Mesenchymal stem cell (in vitro differentiated cells and primary cell): Measurements from ENCODE around the gene TBX22. TPM values are rescaled to one million over a fixed set of nuclear protein-coding genes. Genes with fewer than 3 reads are reported as not detected.

Source experiments
- DNase-seq: peaks from one replicate; pipeline ENCODE4 v3.0.0-alpha.2; 2013
- H2AFZ ChIP-seq: one replicate; pipeline ENCODE4 v1.6.1; 2013; ENCODE audit warnings: low read depth, mild to moderate bottlenecking, control low read depth, inconsistent platforms, low read length, moderate library complexity
- H2AK5ac ChIP-seq: 2 replicates; pipeline ENCODE4 v1.6.1; 2013; ENCODE audit warnings: low read length, moderate library complexity, mild to moderate bottlenecking, inconsistent platforms; ENCODE audit not compliant: severe bottlenecking
- H2BK120ac ChIP-seq: one replicate; pipeline ENCODE4 v1.6.1; 2013; ENCODE audit warnings: low read depth, mild to moderate bottlenecking, inconsistent platforms, low read length, moderate library complexity
- H2BK12ac ChIP-seq, 2 experiments: one replicate each; pipeline ENCODE4 v1.6.1; 2013; ENCODE audit warnings: inconsistent platforms in 2 of 2, low read length in 2 of 2, mild to moderate bottlenecking in 2 of 2, moderate library complexity in 2 of 2, control low read depth in 1 of 2
- H2BK15ac ChIP-seq: one replicate; pipeline ENCODE4 v1.6.1; 2013; ENCODE audit warnings: mild to moderate bottlenecking, low read depth, inconsistent platforms; ENCODE audit not compliant: poor library complexity, severe bottlenecking
- H2BK5ac ChIP-seq: 2 replicates; pipeline ENCODE4 v1.6.1; 2013; ENCODE audit warnings: low read depth, mild to moderate bottlenecking, low read length, control low read depth, inconsistent platforms; ENCODE audit not compliant: poor library complexity, severe bottlenecking
- H3K14ac ChIP-seq, 2 experiments: one replicate each; pipeline ENCODE4 v1.6.1; 2013; ENCODE audit warnings: inconsistent platforms in 2 of 2, low read length in 2 of 2, control low read depth in 1 of 2, mild to moderate bottlenecking in 1 of 2, moderate library complexity in 1 of 2
- H3K18ac ChIP-seq, 2 experiments: one replicate each; pipeline ENCODE4 v1.6.1; 2013; ENCODE audit warnings: inconsistent platforms in 2 of 2, low read length in 2 of 2, control low read depth in 1 of 2, low read depth in 1 of 2, mild to moderate bottlenecking in 1 of 2
- H3K23ac ChIP-seq, 2 experiments: one replicate each; pipeline ENCODE4 v1.6.1; 2013; ENCODE audit warnings: inconsistent platforms in 2 of 2, low read length in 2 of 2, mild to moderate bottlenecking in 2 of 2, moderate library complexity in 2 of 2, control low read depth in 1 of 2
- H3K27ac ChIP-seq: 2 replicates; pipeline ENCODE4 v1.5.1; 2013; ENCODE audit warnings: mild to moderate bottlenecking, moderate library complexity, low read length, control low read depth, inconsistent platforms; ENCODE audit not compliant: poor library complexity, severe bottlenecking
- H3K27me3 ChIP-seq, 2 experiments: 2 replicates each; pipeline versions ENCODE4 v1.6.1 to v1.7.0; 2013; ENCODE audit warnings: low read length in 2 of 2, mild to moderate bottlenecking in 2 of 2, moderate library complexity in 2 of 2, control low read depth in 1 of 2, inconsistent platforms in 1 of 2; ENCODE audit not compliant: control insufficient read depth in 1 of 2, insufficient read depth in 1 of 2
- H3K36me3 ChIP-seq, 2 experiments: 2 replicates each; pipeline versions ENCODE4 v1.6.1 to v1.7.0; 2013; ENCODE audit warnings: low read length in 2 of 2, control low read depth in 1 of 2, inconsistent platforms in 1 of 2, low read depth in 1 of 2, mild to moderate bottlenecking in 1 of 2; ENCODE audit not compliant: insufficient read depth in 2 of 2, control insufficient read depth in 1 of 2
- H3K4ac ChIP-seq, 2 experiments: one replicate each; pipeline ENCODE4 v1.6.1; 2013; ENCODE audit warnings: inconsistent platforms in 2 of 2, low read length in 2 of 2, mild to moderate bottlenecking in 2 of 2, moderate library complexity in 2 of 2, control low read depth in 1 of 2, low read depth in 1 of 2
- H3K4me1 ChIP-seq: 2 replicates; pipeline ENCODE4 v1.6.1; 2013; ENCODE audit warnings: low read depth, low read length, control low read depth; ENCODE audit not compliant: control insufficient read depth, insufficient read depth
- H3K4me2 ChIP-seq: 2 replicates; pipeline ENCODE4 v1.6.1; 2013; ENCODE audit warnings: low read length, mild to moderate bottlenecking, inconsistent platforms; ENCODE audit not compliant: poor library complexity, severe bottlenecking
- H3K4me3 ChIP-seq, 2 experiments: 2 replicates each; pipeline versions ENCODE4 v1.5.1 to v1.7.0; 2013; ENCODE audit warnings: low read length in 2 of 2, mild to moderate bottlenecking in 2 of 2, control low read depth in 1 of 2, low read depth in 1 of 2; ENCODE audit not compliant: insufficient read depth in 1 of 2
- H3K79me1 ChIP-seq: replicated peaks from 2 replicates; pipeline ENCODE4 v1.6.1; 2013; ENCODE audit warnings: mild to moderate bottlenecking, control low read depth, low read length, inconsistent platforms; ENCODE audit not compliant: poor library complexity, severe bottlenecking
- H3K9ac ChIP-seq: 2 replicates; pipeline ENCODE4 v1.7.0; 2013; ENCODE audit warnings: mild to moderate bottlenecking, low read length, moderate library complexity
- H3K9me3 ChIP-seq: 2 replicates; pipeline ENCODE4 v1.7.0; 2013; ENCODE audit warnings: mild to moderate bottlenecking, low read length; ENCODE audit not compliant: control insufficient read depth
- H4K8ac ChIP-seq: one replicate; pipeline ENCODE4 v1.6.1; 2013; ENCODE audit warnings: inconsistent platforms, mild to moderate bottlenecking, low read length, moderate library complexity
- H4K91ac ChIP-seq: one replicate; pipeline ENCODE4 v1.6.1; 2013; ENCODE audit warnings: mild to moderate bottlenecking, low read length, inconsistent platforms
- WGBS: methylation state at CpG from one replicate; pipeline ENCODE4 v1.1.7; 2013; ENCODE audit warnings: mixed read lengths; 5-methylcytosine and 5-hydroxymethylcytosine counted together
- polyA plus RNA-seq, 2 experiments: library from polyadenylated mRNA; stranded (reverse); fragments of 200-250 nt; gene quantifications; one replicate each; pipeline ENCODE4 v1.2.3, GENCODE V29; 2013

TBX22 gene, protein sequence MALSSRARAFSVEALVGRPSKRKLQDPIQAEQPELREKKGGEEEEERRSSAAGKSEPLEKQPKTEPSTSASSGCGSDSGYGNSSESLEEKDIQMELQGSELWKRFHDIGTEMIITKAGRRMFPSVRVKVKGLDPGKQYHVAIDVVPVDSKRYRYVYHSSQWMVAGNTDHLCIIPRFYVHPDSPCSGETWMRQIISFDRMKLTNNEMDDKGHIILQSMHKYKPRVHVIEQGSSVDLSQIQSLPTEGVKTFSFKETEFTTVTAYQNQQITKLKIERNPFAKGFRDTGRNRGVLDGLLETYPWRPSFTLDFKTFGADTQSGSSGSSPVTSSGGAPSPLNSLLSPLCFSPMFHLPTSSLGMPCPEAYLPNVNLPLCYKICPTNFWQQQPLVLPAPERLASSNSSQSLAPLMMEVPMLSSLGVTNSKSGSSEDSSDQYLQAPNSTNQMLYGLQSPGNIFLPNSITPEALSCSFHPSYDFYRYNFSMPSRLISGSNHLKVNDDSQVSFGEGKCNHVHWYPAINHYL
- polyA plus RNA-seq (2013, experiment 1 of 2) = not detected
- polyA plus RNA-seq (2013, experiment 2 of 2) = not detected

DNA sequence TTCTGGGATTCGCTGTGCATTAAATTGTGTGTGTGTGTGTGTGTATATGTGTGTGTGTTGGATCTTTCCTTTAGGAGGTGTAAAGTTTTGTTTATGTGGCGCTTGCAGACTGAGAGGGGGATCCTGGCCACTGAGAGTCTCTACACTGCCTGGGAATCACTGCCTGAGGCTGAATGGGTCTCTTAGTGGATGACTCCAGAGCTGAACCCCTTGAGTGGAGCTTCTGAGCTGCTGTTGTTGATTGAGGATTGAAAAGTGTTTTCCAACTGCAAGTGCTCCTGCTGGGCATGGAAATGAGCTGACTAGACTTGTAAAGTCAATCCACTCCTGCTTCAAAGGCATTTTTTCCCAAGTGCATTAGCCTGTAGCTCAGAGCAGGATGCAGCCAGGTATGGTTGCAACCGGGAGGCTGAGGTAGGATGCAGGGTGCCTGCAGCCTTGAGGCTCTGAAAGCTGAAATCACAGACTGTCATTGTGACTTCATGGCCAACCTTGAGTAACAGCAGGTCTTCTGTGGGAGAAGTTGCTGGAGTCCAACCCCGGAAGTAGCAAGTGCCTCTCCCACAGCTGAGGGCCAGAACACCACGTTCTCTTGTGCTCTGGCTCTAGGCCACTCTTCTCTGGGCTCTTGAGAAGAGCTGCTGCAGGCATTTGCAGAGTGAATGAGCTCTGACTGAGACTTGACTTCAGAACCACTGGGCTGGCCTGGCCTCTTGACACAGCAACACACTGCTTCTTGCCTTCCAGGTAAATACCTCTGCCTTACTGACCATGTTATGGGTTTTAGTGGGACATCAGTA, at the start of gene TBX22:
TSS of gene TBX22 (plus strand) at position 613 of the 800 bp plus-strand sequence. CDS start 7,517 bp downstream, outside the sequence.
- no peak within 1 kb of the TSS for H2BK5ac ChIP-seq
- H2AK5ac ChIP-seq = no peak within 1 kb of the TSS
- H2BK15ac ChIP-seq = no peak within 1 kb of the TSS
- no peak within 1 kb of the TSS for H3K23ac ChIP-seq
- DNase-seq = no peak
- no peak within 1 kb of the TSS for H2BK12ac ChIP-seq
- H3K9ac ChIP-seq = no peak within 1 kb of the TSS
- no peak within 1 kb of the TSS for H3K4me2 ChIP-seq
- H3K9me3 ChIP-seq = no peaks in the 10 kb centered on the region
- no peak within 1 kb of the TSS for H3K27ac ChIP-seq
- H3K27me3 ChIP-seq = no peaks in the 10 kb centered on the region
- H3K4ac ChIP-seq = no peak within 1 kb of the TSS
- H3K14ac ChIP-seq = no peak within 1 kb of the TSS
- no peak within 1 kb of the TSS for H4K8ac ChIP-seq
- no peak within 1 kb of the TSS for H3K18ac ChIP-seq
- H4K91ac ChIP-seq = no peak within 1 kb of the TSS
- WGBS = 43% methylated on average over 5 of the region's 5 CpGs
- H3K4me1 ChIP-seq = no peaks in the 10 kb centered on the region
- H3K4me3 ChIP-seq = no peak within 1 kb of the TSS
- H3K36me3 ChIP-seq = no peaks in the 10 kb centered on the region
- H3K79me1 ChIP-seq = no peaks in the 10 kb centered on the region
- no peak within 1 kb of the TSS for H2BK120ac ChIP-seq
- H2AFZ ChIP-seq = no peak within 1 kb of the TSS

DNA sequence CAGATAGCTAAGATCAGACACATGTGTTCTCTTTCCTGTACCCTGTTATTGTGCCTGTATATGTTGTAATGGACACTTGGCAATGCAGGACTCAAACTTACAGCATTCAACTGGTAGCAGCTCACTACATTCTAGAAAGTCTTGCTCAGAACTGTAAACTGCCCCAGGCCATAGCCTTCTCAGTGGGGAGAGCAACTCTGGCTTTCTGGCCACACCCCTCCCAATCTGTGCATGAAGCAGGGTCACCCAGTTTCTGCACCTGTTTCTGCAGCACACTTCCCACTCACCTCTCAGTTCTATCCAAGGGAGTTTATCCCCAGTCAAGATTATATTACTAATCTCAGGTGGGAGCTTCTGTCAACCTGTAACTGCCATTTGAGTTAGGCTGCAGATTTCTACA, 38.9 kb upstream of the TBX22 start:
- Histone ChIP-seq H3K79me1 (no peaks in the 10 kb centered on the region), H2BK12ac (no peak overlapping the region), H3K27me3 (no peaks in the 10 kb centered on the region), H3K4me2 (no peak overlapping the region), H3K9me3 (peaks cover 18% of the 10 kb centered on the region), H2AK5ac (no peak overlapping the region), H3K4me1 (no peaks in the 10 kb centered on the region), H3K4ac (no peak overlapping the region), H3K36me3 (no peaks in the 10 kb centered on the region), H2BK5ac (no peak overlapping the region), H3K14ac (no peak overlapping the region), H3K18ac (no peak overlapping the region), H4K8ac (no peak overlapping the region), H3K4me3 (no peak overlapping the region), H2BK15ac (no peak overlapping the region), H3K9ac (no peak overlapping the region), H4K91ac (no peak overlapping the region), H2BK120ac (no peak overlapping the region), H3K23ac (no peak overlapping the region), H3K27ac (no peak overlapping the region), H2AFZ (no peak overlapping the region)
- no peak for DNase-seq

DNA sequence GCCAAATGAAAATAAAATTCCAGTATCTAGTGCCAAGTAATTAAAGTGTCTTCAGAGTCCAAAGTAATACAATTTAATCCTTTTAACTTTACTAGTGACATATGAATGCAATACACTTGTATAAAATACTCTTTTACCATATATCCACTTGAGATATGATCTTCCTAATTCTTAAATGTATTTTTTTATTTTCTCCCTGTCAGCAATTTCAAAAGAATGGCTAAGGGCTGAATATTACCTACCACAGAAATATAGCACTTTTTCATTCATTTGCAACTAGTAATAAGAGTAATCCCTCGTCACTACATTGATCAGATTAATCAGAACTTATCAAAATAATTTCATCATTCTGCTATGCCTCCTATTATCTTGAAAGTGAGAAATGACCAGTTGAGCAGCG, 10.1 kb upstream of the TBX22 start:
- no peak overlapping the region for H2BK120ac ChIP-seq
- no peaks in the 10 kb centered on the region for H3K27me3 ChIP-seq
- H3K9me3 ChIP-seq = no peaks in the 10 kb centered on the region
- WGBS = 38% methylated on average over 2 of the region's 2 CpGs
- no peaks in the 10 kb centered on the region for H3K79me1 ChIP-seq
- no peak overlapping the region for H3K9ac ChIP-seq
- no peak overlapping the region for H3K4me3 ChIP-seq
- H3K14ac ChIP-seq = no peak overlapping the region
- H4K8ac ChIP-seq = no peak overlapping the region
- no peak overlapping the region for H3K4ac ChIP-seq
- H4K91ac ChIP-seq = no peak overlapping the region
- H3K36me3 ChIP-seq = no peaks in the 10 kb centered on the region
- H3K27ac ChIP-seq = no peak overlapping the region
- H2AFZ ChIP-seq = no peak overlapping the region
- no peak overlapping the region for H3K4me2 ChIP-seq
- no peak overlapping the region for H3K18ac ChIP-seq
- no peak overlapping the region for H3K23ac ChIP-seq
- H2AK5ac ChIP-seq = no peak overlapping the region
- H2BK5ac ChIP-seq = no peak overlapping the region
- no peak overlapping the region for H2BK15ac ChIP-seq
- no peaks in the 10 kb centered on the region for H3K4me1 ChIP-seq
- DNase-seq = no peak
- no peak overlapping the region for H2BK12ac ChIP-seq

GRCh38 chrX:80011522-80011921, 3.0 kb upstream of the TBX22 start:
- Histone ChIP-seq H2AK5ac (no peak overlapping the region), H3K79me1 (no peaks in the 10 kb centered on the region), H3K4me2 (no peak overlapping the region), H2AFZ (no peak overlapping the region), H2BK120ac (no peak overlapping the region), H2BK15ac (no peak overlapping the region), H3K4me1 (no peaks in the 10 kb centered on the region), H4K8ac (no peak overlapping the region), H3K27me3 (no peaks in the 10 kb centered on the region), H2BK12ac (no peak overlapping the region), H3K23ac (no peak overlapping the region), H4K91ac (no peak overlapping the region), H3K4ac (no peak overlapping the region), H3K27ac (no peak overlapping the region), H3K36me3 (no peaks in the 10 kb centered on the region), H2BK5ac (no peak overlapping the region), H3K18ac (no peak overlapping the region), H3K9me3 (no peaks in the 10 kb centered on the region), H3K9ac (no peak overlapping the region), H3K4me3 (no peak overlapping the region), H3K14ac (no peak overlapping the region)
- no peak for DNase-seq
- WGBS = 82% methylated on average over 10 of the region's 10 CpGs
